ENCODE data around the gene DPP3.

Gene DPP3

DNA sequence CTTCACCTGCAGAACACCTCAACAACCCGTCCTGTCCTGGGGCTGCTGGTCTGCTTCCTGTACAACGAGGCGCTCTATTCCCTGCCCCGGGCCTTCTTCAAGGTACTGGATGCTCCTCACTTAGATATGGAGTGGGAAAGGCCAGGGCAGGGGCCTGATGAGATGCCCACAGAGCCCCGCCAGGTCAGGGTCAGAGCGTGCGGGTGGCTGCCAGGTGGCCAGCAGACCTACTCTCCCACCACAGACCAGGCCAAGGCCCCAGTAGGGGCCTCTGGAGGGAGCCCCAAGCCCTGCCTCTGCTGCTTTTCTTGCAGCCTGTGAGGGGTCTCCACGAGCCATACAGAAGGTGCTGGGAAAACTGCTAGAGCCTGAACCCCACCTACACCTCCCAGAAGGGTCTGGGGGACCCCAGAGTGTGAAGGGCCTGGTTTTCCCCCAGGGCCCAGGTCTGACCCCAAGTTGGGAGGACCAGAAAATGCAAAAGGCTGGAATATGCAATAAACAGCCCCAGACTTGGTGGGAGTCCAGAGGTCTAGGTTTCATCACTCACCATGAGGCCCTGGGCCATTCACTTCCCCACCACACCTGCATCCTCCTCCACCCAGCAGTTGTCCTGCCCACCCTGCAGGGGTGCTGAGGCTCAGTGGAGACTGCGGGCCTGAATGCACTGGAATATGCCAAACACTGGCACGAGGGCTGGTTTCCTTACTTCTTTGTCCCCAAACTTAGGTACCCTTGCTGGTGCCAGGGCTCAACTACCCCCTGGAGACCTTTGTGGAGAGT lies 50.9 kb downstream of the DPP3 start:
- H2AFZ ChIP-seq (ENCODE audit: low read length), result no peak overlapping the region
- H3K4me3 ChIP-seq (ENCODE audit: low read length), result no peak overlapping the region
- no peak overlapping the region for H3K27ac ChIP-seq (ENCODE audit: low read length)
- no peaks in the 10 kb centered on the region for H3K9me3 ChIP-seq (replicated peaks; ENCODE audit: insufficient read depth, low read length)
- no peak for DNase-seq
- H3K4me2 ChIP-seq (ENCODE audit: low read depth, low read length), result no peak overlapping the region
- no peak overlapping the region for H3K9ac ChIP-seq (ENCODE audit: low read length)
- no peaks in the 10 kb centered on the region for H4K20me1 ChIP-seq (ENCODE audit: insufficient read depth, low read length)
- H3K9me2 ChIP-seq (replicated peaks; ENCODE audit: insufficient read depth, low read length), result no peaks in the 10 kb centered on the region
- H3K27me3 ChIP-seq (replicated peaks; ENCODE audit: insufficient read depth, low read length), result no peaks in the 10 kb centered on the region
- no peaks in the 10 kb centered on the region for H3K79me2 ChIP-seq (ENCODE audit: low read length)
- no peaks in the 10 kb centered on the region for H3K4me1 ChIP-seq (ENCODE audit: low read length)
- TF ChIP-seq CTCF (IDR thresholded peaks at IDR 0.05; ENCODE audit: low read length), result no peak
- TF ChIP-seq EZH2 (optimal IDR thresholded peaks at IDR 0.05; ENCODE audit: low read depth, low read length), result no peak
- TF ChIP-seq EZH2phosphoT487 (IDR thresholded peaks at IDR 0.05; ENCODE audit: low read length), result no peak
- no peaks in the 10 kb centered on the region for H3K36me3 ChIP-seq (replicated peaks; ENCODE audit: insufficient read depth, low read length)
- H3F3A ChIP-seq (ENCODE audit: insufficient read depth, low read length), result no peaks in the 10 kb centered on the region

GRCh38 chr11:66531841-66532240 lies 51.6 kb downstream of the DPP3 start:
- H3F3A ChIP-seq (ENCODE audit: insufficient read depth, low read length), result no peaks in the 10 kb centered on the region
- H3K9ac ChIP-seq (ENCODE audit: low read length), result no peak overlapping the region
- DNase-seq, result no peak
- no peaks in the 10 kb centered on the region for H3K79me2 ChIP-seq (ENCODE audit: low read length)
- no peaks in the 10 kb centered on the region for H3K36me3 ChIP-seq (replicated peaks; ENCODE audit: insufficient read depth, low read length)
- H3K9me2 ChIP-seq (replicated peaks; ENCODE audit: insufficient read depth, low read length), result no peaks in the 10 kb centered on the region
- H3K27ac ChIP-seq (ENCODE audit: low read length), result no peak overlapping the region
- no peak overlapping the region for H3K4me3 ChIP-seq (ENCODE audit: low read length)
- no peak overlapping the region for H3K4me2 ChIP-seq (ENCODE audit: low read depth, low read length)
- H2AFZ ChIP-seq (ENCODE audit: low read length), result no peak overlapping the region
- no peaks in the 10 kb centered on the region for H3K4me1 ChIP-seq (ENCODE audit: low read length)
- no peaks in the 10 kb centered on the region for H3K9me3 ChIP-seq (replicated peaks; ENCODE audit: insufficient read depth, low read length)
- no peaks in the 10 kb centered on the region for H4K20me1 ChIP-seq (ENCODE audit: insufficient read depth, low read length)
- TF ChIP-seq EZH2phosphoT487 (IDR thresholded peaks at IDR 0.05; ENCODE audit: low read length) (no peak), EZH2 (optimal IDR thresholded peaks at IDR 0.05; ENCODE audit: low read depth, low read length) (no peak), CTCF (IDR thresholded peaks at IDR 0.05; ENCODE audit: low read length) (no peak)
- no peaks in the 10 kb centered on the region for H3K27me3 ChIP-seq (replicated peaks; ENCODE audit: insufficient read depth, low read length)

GRCh38 chr11:66532784-66533183 lies 52.5 kb downstream of the DPP3 start:
- no peaks in the 10 kb centered on the region for H3K27me3 ChIP-seq (replicated peaks; ENCODE audit: insufficient read depth, low read length)
- no peaks in the 10 kb centered on the region for H3K9me3 ChIP-seq (replicated peaks; ENCODE audit: insufficient read depth, low read length)
- no peak for TF ChIP-seq CTCF (IDR thresholded peaks at IDR 0.05; ENCODE audit: low read length)
- no peak for TF ChIP-seq EZH2phosphoT487 (IDR thresholded peaks at IDR 0.05; ENCODE audit: low read length)
- no peak for TF ChIP-seq EZH2 (optimal IDR thresholded peaks at IDR 0.05; ENCODE audit: low read depth, low read length)
- H3K9ac ChIP-seq (ENCODE audit: low read length), result no peak overlapping the region
- no peak for DNase-seq
- H3K4me3 ChIP-seq (ENCODE audit: low read length), result no peak overlapping the region
- no peaks in the 10 kb centered on the region for H3K79me2 ChIP-seq (ENCODE audit: low read length)
- no peak overlapping the region for H3K4me2 ChIP-seq (ENCODE audit: low read depth, low read length)
- no peak overlapping the region for H3K27ac ChIP-seq (ENCODE audit: low read length)
- no peaks in the 10 kb centered on the region for H3F3A ChIP-seq (ENCODE audit: insufficient read depth, low read length)
- H3K4me1 ChIP-seq (ENCODE audit: low read length), result no peaks in the 10 kb centered on the region
- H4K20me1 ChIP-seq (ENCODE audit: insufficient read depth, low read length), result no peaks in the 10 kb centered on the region
- H2AFZ ChIP-seq (ENCODE audit: low read length), result no peak overlapping the region
- H3K9me2 ChIP-seq (replicated peaks; ENCODE audit: insufficient read depth, low read length), result no peaks in the 10 kb centered on the region
- H3K36me3 ChIP-seq (replicated peaks; ENCODE audit: insufficient read depth, low read length), result no peaks in the 10 kb centered on the region
